Urinary bladder (tissue), 4 donors: ENCODE measurements around the gene PITX2. TPM values are rescaled to one million over a fixed set of nuclear protein-coding genes. Genes with fewer than 3 reads are reported as not detected.
A peak's percentile ranks its signal among the peaks of the same experiment; 100 is the strongest.

Experiments
- DNase-seq: peaks from one replicate; pipeline ENCODE4 v3.0.0-alpha.2; 2015; ENCODE audit errors: extremely low spot score
- H3K27ac ChIP-seq: one replicate; pipeline ENCODE4 v1.5.1; 2013; ENCODE audit warnings: low read depth, mild to moderate bottlenecking, moderate library complexity
- H3K36me3 ChIP-seq: one replicate; pipeline ENCODE4 v1.6.1; 2013; ENCODE audit warnings: mild to moderate bottlenecking, moderate library complexity; ENCODE audit not compliant: insufficient read depth
- H3K4me1 ChIP-seq: one replicate; pipeline ENCODE4 v1.6.1; 2013; ENCODE audit warnings: mild to moderate bottlenecking, moderate library complexity; ENCODE audit not compliant: insufficient read depth
- H3K4me3 ChIP-seq: one replicate; pipeline ENCODE4 v1.5.1; 2013; ENCODE audit warnings: low read depth, low read length
- WGBS: extraction: QIAGEN DNeasy Blood & Tissue Kit; methylation state at CpG from one replicate; pipeline ENCODE4 v1.1.7; 2013; 5-methylcytosine and 5-hydroxymethylcytosine counted together
- polyA plus RNA-seq: library from polyadenylated mRNA; stranded (reverse); fragments of 200-250 nt; gene quantifications from one replicate; pipeline ENCODE4 v1.2.3, GENCODE V29; 2013
- total RNA-seq: library from RNA; depleted of rRNA; stranded (reverse); fragments of >200 nt; gene quantifications from one replicate; pipeline ENCODE4 v1.2.3, GENCODE V29; 2014
- donor health status: healthy with polysubstance abuse.
- donor health status: healthy.

The PITX2 gene
- total and polyA plus RNA-seq, 2 donors = 30.4 to 76.0 TPM

DNA sequence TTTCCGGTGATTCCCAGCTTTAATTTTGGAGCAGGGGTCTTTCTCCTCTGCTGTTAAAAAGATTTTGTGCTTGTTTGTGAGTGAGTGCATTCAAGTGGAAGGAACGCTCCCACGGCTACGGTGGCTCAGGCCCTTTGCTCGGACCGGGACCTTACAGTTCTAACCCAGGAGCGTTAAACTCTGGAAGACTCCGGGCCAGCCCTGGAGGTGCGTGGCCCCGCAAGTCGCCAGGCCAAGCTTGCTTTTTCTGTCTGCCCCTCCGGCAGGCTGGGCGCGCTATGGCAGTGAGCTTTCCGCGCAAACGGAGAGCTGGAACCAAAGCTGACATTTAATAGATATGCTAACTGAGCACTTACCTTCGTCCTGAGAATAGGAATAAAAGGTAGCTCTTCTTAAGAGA is 18.3 kb upstream of the PITX2 start:
- H3K36me3 ChIP-seq = no peaks in the 10 kb centered on the region
- WGBS = 39% methylated on average over 18 of the region's 18 CpGs
- H3K4me3 ChIP-seq = no peak overlapping the region
- no peaks in the 10 kb centered on the region for H3K4me1 ChIP-seq
- no peak for DNase-seq
- H3K27ac ChIP-seq = no peak overlapping the region

DNA sequence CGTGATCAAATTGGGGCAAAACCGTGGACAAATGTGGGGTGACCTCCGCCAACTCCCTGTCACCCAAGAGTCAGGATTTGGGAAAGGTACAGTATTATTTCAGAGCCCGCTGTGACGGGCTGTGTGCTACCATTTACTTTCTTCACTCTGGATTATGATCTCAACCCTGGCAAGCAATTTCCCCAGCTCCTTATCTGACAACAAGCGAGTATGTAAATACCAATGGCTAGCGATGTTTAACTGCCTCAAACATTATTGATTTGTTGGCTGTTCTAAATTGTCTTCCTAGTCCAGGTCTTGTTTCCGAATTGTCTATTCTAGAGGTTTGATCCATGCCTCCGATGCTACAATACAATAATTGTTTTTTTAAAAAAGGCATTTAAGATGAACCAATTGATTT is 17.7 kb upstream of the PITX2 start:
- H3K36me3 ChIP-seq = no peaks in the 10 kb centered on the region
- H3K4me3 ChIP-seq = no peak overlapping the region
- H3K27ac ChIP-seq = no peak overlapping the region
- no peak for DNase-seq
- H3K4me1 ChIP-seq = no peaks in the 10 kb centered on the region
- 42% methylated on average over 9 of the region's 9 CpGs for WGBS

DNA sequence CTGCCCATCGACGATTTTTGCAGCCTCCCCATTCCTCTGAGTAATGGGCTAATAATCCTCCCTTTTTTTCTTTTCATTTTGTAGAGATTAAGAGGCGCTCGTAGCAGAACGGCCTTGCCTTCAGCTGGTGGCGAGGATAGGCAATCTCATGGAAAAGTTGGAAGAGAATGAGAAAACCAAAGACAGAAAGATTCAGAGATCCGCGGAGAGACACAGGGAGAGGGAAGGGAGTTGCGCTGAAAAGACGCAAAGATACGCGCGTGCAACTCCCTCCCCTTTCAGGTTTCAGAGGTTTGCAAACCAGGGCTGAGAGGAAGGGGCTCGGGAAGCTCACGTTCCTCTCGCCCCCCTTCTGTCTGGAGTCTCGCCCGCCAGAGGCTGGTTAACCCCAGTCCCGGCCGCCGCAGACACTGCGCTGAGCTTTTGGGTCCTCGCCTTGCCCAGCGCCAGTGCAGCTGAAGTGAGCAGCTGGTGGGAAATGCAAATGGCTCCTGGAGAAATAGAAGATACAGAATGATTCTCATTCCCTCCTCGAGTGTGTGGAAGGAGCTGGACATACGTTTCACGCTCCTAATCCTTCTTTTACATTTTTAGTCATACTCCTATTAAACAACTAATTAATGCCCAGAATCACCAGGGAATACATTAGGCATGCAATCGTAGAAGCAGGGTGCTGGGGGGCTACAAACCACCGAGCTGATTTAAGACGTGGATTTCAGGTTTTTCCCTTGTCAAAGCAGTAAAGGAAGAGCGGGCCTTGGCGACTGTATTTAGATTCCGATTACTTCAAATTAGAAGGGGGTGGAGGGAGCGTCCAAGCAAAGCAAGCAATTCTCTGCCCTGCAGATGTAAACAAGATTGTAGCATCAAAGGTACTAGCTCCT is 16.6 kb upstream of the PITX2 start:
- no peaks in the 10 kb centered on the region for H3K4me1 ChIP-seq
- no peak for DNase-seq
- WGBS = 23% methylated on average over 34 of the region's 34 CpGs
- no peaks in the 10 kb centered on the region for H3K36me3 ChIP-seq
- H3K27ac ChIP-seq = no peak overlapping the region
- H3K4me3 ChIP-seq = no peak overlapping the region

DNA sequence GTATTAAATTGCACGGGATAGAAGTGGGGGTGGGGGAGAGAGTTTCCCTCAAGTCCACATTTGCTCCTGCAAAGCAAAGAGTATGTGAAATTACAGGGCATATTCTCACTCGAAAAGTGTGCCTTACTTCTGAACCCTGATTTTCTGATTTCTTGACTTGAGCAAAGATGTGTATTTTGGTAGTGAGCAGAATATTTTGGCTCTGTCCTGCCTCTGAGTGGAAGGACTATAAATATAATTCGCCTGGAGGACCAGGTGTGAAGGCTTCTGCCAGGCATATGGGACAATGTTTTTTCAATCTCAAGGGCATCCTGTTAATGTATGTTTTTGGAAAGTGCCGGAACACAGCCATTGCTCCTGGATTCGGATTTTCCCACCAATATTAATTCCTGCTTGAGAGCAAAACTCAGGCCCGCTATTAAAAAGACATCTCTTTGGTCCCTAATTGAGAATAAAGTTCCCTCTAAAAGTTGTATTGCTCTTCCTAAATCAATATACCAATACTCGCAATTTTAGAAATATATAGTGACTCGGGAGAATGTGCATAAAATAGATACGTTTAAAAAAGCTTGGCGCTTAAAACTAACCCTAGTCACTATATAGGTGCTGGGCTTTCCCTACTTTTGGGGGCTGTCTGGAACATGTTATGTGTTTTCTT is 15.3 kb upstream of the PITX2 start:
- H3K4me3 ChIP-seq = peak overlapping the region; percentile 58
- peak overlapping the region; percentile 86 for H3K27ac ChIP-seq
- no peaks in the 10 kb centered on the region for H3K36me3 ChIP-seq
- 33% methylated on average over 10 of the region's 10 CpGs for WGBS
- DNase-seq = no peak
- H3K4me1 ChIP-seq = no peaks in the 10 kb centered on the region

GRCh38 chr4:110637408-110638088 is 14.7 kb upstream of the PITX2 start:
- peak overlapping the region; percentile 86 for H3K27ac ChIP-seq
- 11% methylated on average over 35 of the region's 35 CpGs for WGBS
- H3K4me3 ChIP-seq = peak overlapping the region; percentile 58
- no peak for DNase-seq
- no peaks in the 10 kb centered on the region for H3K36me3 ChIP-seq
- H3K4me1 ChIP-seq = no peaks in the 10 kb centered on the region

- H3K4me3 ChIP-seq = peak overlapping the region; percentile 58
- WGBS = under 1% methylated on average over 56 of the region's 56 CpGs
- no peaks in the 10 kb centered on the region for H3K4me1 ChIP-seq
- H3K36me3 ChIP-seq = no peaks in the 10 kb centered on the region
- peak overlapping the region; percentile 86 for H3K27ac ChIP-seq
- no peak for DNase-seq
Observed at GRCh38 chr4:110636680-110637407, 14.0 kb upstream of the PITX2 start.

- peak overlapping the region; percentile 58 for H3K4me3 ChIP-seq
Observed at GRCh38 chr4:110636171-110636679, 13.3 kb upstream of the PITX2 start.

DNA sequence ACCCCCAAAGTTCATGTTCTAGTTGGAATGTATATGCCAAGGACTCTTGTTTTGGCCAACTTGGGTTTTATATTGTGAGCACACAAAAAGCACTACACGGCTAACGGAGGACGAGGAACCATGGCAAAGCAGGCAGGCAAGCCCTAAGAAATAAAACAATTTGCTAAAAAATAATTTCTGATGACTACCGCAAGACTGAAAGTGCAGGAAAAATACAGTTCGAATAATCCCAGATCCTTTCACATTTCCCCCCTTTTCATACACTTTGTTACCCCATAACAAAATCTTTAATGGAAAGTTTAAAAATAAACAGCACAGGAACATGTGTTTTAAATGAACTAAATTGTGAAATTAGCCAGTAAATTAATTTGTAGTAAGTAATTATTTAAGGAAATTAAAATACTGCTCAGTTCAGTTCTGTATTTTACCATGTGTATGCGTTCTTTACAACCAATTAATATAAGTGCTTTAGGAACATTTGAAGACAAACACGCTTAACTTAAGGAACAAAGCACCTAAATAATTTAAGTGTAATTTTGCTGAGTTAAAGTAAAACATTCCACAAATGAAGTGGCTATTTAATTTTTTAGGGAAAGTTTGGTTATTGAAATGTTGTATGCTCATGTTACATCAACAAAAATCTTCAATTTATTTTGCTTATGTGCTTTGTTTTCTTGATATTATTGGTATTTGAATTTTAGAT is 12.4 kb upstream of the PITX2 start:
- Histone ChIP-seq H3K4me3 (peak overlapping the region; percentile 52), H3K4me1 (no peaks in the 10 kb centered on the region), H3K27ac (no peak overlapping the region)

More at GRCh38 chr4:110636171-110636679, 13.3 kb upstream of the PITX2 start:
- no peak for DNase-seq
- Histone ChIP-seq H3K4me1 (no peaks in the 10 kb centered on the region), H3K36me3 (no peaks in the 10 kb centered on the region), H3K27ac (peak overlapping the region; percentile 24)
- 5% methylated on average over 12 of the region's 12 CpGs for WGBS

GRCh38 chr4:110634350-110635162 is 11.7 kb upstream of the PITX2 start:
- DNase-seq = no peak
- Histone ChIP-seq H3K27ac (peak overlapping the region; percentile 89), H3K36me3 (no peaks in the 10 kb centered on the region), H3K4me1 (no peaks in the 10 kb centered on the region), H3K4me3 (peak overlapping the region; percentile 52)
- WGBS = 18% methylated on average over 11 of the region's 11 CpGs

More for the DNA sequence above, 12.4 kb upstream of the PITX2 start:
- DNase-seq = no peak
- no peaks in the 10 kb centered on the region for H3K36me3 ChIP-seq
- 19% methylated on average over 7 of the region's 7 CpGs for WGBS

- DNase-seq = no peak
- WGBS = 9% methylated on average over 59 of the region's 59 CpGs
- peak overlapping the region; percentile 52 for H3K4me3 ChIP-seq
- H3K27ac ChIP-seq = peak overlapping the region; percentile 89
- no peaks in the 10 kb centered on the region for H3K36me3 ChIP-seq
- H3K4me1 ChIP-seq = no peaks in the 10 kb centered on the region
Observed at GRCh38 chr4:110633358-110634341, 10.8 kb upstream of the PITX2 start.
